ENCODE measurements around the gene PRM1.

PRM1 gene

GRCh38 chr16:11254913-11255736, 26.0 kb downstream of the PRM1 start:
- H3K4me3 Mint-ChIP-seq = peak overlapping the region; percentile 82 to 88 (median 87)
- peaks cover 15% of the 10 kb centered on the region for H3K27me3 Mint-ChIP-seq (ENCODE audit: low read depth)
- peaks cover 28% of the 10 kb centered on the region for H3K4me1 Mint-ChIP-seq
- H3K27ac Mint-ChIP-seq = no peak overlapping the region
- H3K36me3 Mint-ChIP-seq (ENCODE audit: low read depth) = peaks cover 8% of the 10 kb centered on the region
- peak in 2 of 3 experiments; percentile 17 to 23 for TF ChIP-seq CTCF (IDR thresholded peaks at IDR 0.05; ENCODE audit: unreplicated experiment in 3 of 3)
- H3K9me3 Mint-ChIP-seq = no peaks in the 10 kb centered on the region

- H3K4me1 Mint-ChIP-seq = peaks cover 26% of the 10 kb centered on the region
- H3K9me3 Mint-ChIP-seq = no peaks in the 10 kb centered on the region
- no peak for TF ChIP-seq CTCF (IDR thresholded peaks at IDR 0.05; ENCODE audit: unreplicated experiment in 3 of 3)
- peaks cover 13% of the 10 kb centered on the region for H3K27me3 Mint-ChIP-seq (ENCODE audit: low read depth)
- peak overlapping the region; percentile 82 to 88 (median 87) for H3K4me3 Mint-ChIP-seq
- H3K27ac Mint-ChIP-seq = no peak overlapping the region
- peaks cover 8% of the 10 kb centered on the region for H3K36me3 Mint-ChIP-seq (ENCODE audit: low read depth)
These were observed 26.9 kb downstream of the PRM1 start for GRCh38 chr16:11253995-11254912.

- Mint-ChIP-seq H3K27ac (peak overlapping the region in 2 of 3 experiments; percentile 12 to 52), H3K9me3 (no peaks in the 10 kb centered on the region), H3K4me1 (peaks cover 26% of the 10 kb centered on the region), H3K4me3 (peak overlapping the region; percentile 72 to 84 (median 83)), H3K36me3 (ENCODE audit: low read depth) (peaks cover 12% of the 10 kb centered on the region), H3K27me3 (ENCODE audit: low read depth) (peaks cover 19% of the 10 kb centered on the region)
- no peak for TF ChIP-seq CTCF (IDR thresholded peaks at IDR 0.05; ENCODE audit: unreplicated experiment in 3 of 3)
These were observed 27.8 kb downstream of the PRM1 start for GRCh38 chr16:11253009-11253994.

GRCh38 chr16:11252482-11252931, 28.6 kb downstream of the PRM1 start:
- H3K36me3 Mint-ChIP-seq (ENCODE audit: low read depth) = peaks cover 12% of the 10 kb centered on the region
- peaks cover 19% of the 10 kb centered on the region for H3K27me3 Mint-ChIP-seq (ENCODE audit: low read depth)
- no peak for TF ChIP-seq CTCF (IDR thresholded peaks at IDR 0.05; ENCODE audit: unreplicated experiment in 3 of 3)
- H3K4me1 Mint-ChIP-seq = peaks cover 26% of the 10 kb centered on the region
- no peaks in the 10 kb centered on the region for H3K9me3 Mint-ChIP-seq
- H3K27ac Mint-ChIP-seq = peak overlapping the region in 2 of 3 experiments; percentile 12 to 52
- H3K4me3 Mint-ChIP-seq = peak overlapping the region; percentile 72 to 84 (median 83)
